ENCODE measurements around the gene CDKL1.

DNA sequence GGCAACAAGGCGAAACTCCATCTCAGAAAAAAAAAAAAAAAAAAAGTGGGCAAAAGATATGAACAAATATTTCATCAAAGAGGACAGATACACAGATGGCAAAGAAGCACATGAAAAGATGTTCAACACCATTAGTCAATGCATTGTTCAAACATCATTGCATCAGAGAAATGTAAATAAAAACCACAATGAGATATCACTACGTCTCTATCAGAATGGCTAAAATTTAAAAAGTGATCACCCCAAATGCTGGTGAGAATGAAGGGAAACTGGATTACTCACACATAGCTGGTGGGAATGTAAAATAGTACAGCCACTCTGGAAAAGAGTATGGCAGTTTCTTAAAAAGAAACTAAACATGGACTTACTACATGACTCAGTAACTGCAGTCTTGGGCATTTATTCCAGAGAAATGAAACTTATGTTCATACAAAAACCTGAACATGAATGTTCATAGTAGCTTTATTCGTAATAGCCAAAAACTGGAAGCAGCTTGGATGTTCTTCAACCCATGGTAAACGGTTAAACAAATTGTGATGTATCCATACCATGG, 88.2 kb downstream of the CDKL1 start:
- TF ChIP-seq, protein P1, sequence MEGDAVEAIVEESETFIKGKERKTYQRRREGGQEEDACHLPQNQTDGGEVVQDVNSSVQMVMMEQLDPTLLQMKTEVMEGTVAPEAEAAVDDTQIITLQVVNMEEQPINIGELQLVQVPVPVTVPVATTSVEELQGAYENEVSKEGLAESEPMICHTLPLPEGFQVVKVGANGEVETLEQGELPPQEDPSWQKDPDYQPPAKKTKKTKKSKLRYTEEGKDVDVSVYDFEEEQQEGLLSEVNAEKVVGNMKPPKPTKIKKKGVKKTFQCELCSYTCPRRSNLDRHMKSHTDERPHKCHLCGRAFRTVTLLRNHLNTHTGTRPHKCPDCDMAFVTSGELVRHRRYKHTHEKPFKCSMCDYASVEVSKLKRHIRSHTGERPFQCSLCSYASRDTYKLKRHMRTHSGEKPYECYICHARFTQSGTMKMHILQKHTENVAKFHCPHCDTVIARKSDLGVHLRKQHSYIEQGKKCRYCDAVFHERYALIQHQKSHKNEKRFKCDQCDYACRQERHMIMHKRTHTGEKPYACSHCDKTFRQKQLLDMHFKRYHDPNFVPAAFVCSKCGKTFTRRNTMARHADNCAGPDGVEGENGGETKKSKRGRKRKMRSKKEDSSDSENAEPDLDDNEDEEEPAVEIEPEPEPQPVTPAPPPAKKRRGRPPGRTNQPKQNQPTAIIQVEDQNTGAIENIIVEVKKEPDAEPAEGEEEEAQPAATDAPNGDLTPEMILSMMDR (IDR thresholded peaks at IDR 0.05) = no peak
- TF ChIP-seq POLR2A (IDR thresholded peaks at IDR 0.05) (no peak), EP300 (IDR thresholded peaks at IDR 0.05) (no peak)
